Activated CD8-positive, alpha-beta memory T cell treated with anti-CD3 and anti-CD28 coated beads, Interleukin-2, amount 10 ng/mL, durations not matched to agents 7 days and 5 days (primary cell): ENCODE data around the gene SMARCC2. TPM values are rescaled to one million over a fixed set of nuclear protein-coding genes. Genes with fewer than 3 reads are reported as not detected.
"Not testable (repeated sequence)": the region's sequence is repeated elsewhere in the genome, so short reads cannot be mapped to it uniquely, and the experiment has no call there.

Experiments used
- ATAC-seq: fragments of 150-1000 bp; cut with Tn5 transposase; one replicate; pipeline ENCODE4 v1.10.0; 2021; ENCODE audit warnings: moderate library complexity
- CTCF ChIA-PET: fragments of 350-600 bp; sonication (Branson Sonifier 250); formaldehyde crosslinking; loops from one replicate; lab custom pipeline; 2021; ENCODE audit warnings: antibody characterized with exemption; lab: Charles Lee
- DNase-seq: peaks from one replicate; pipeline ENCODE4 v3.0.0-alpha.2; 2020
- H3K27ac Mint-ChIP-seq: one replicate; pipeline ENCODE4 v1.8.0; 2021; ENCODE audit warnings: mild to moderate bottlenecking, mixed read lengths
- H3K27me3 Mint-ChIP-seq: one replicate; pipeline ENCODE4 v1.8.0; 2021; ENCODE audit warnings: mixed read lengths
- H3K36me3 Mint-ChIP-seq: one replicate; pipeline ENCODE4 v1.8.0; 2021; ENCODE audit warnings: mild to moderate bottlenecking, mixed read lengths
- H3K4me1 Mint-ChIP-seq: one replicate; pipeline ENCODE4 v1.8.0; 2021; ENCODE audit warnings: mixed read lengths
- H3K4me3 Mint-ChIP-seq: one replicate; pipeline ENCODE4 v1.8.0; 2021; ENCODE audit warnings: mild to moderate bottlenecking, moderate library complexity, mixed read lengths
- H3K9me3 Mint-ChIP-seq: one replicate; pipeline ENCODE4 v1.8.0; 2022; ENCODE audit warnings: low read depth, mixed read lengths
- total RNA-seq, 2 experiments: library from RNA; stranded (reverse); gene quantifications; one replicate each; pipeline ENCODE4 v1.2.3, GENCODE V29; 2021

SMARCC2 gene
- total RNA-seq, 2 experiments from 2014 or later, result 147 to 150 TPM

DNA sequence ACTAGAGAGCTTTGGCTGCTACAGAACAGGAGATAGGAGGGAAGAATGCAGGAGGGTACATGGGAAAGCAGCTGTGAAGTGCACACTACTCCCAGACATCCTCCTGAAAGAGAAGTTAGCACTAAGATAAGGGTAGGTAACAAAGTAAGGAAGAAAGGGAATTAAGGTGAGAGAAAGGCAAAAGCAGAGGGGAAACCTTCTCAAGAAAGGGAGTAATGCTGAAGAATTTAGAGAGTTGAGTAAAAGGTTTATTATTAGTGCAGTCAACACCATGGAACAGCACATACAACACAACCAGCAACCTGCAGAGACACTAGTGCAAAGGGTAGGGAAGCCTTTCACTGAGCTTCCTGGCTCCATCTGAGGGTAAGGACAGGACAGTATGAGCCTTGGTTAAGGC lies 15.0 kb upstream of the SMARCC2 start:
- ATAC-seq, result no peak
- no peaks in the 10 kb centered on the region for H3K9me3 Mint-ChIP-seq
- H3K27ac Mint-ChIP-seq, result no peak overlapping the region
- H3K4me3 Mint-ChIP-seq, result no peak overlapping the region
- H3K4me1 Mint-ChIP-seq, result no peaks in the 10 kb centered on the region
- peaks cover 26% of the 10 kb centered on the region for H3K36me3 Mint-ChIP-seq
- no peaks in the 10 kb centered on the region for H3K27me3 Mint-ChIP-seq
- no peak for DNase-seq
- CTCF ChIA-PET, result interaction anchor here (1.5 kb wide), 1 partner anchor 12 kb away, joined by 4 read pairs; no protein-coding TSS in a partner anchor

DNA sequence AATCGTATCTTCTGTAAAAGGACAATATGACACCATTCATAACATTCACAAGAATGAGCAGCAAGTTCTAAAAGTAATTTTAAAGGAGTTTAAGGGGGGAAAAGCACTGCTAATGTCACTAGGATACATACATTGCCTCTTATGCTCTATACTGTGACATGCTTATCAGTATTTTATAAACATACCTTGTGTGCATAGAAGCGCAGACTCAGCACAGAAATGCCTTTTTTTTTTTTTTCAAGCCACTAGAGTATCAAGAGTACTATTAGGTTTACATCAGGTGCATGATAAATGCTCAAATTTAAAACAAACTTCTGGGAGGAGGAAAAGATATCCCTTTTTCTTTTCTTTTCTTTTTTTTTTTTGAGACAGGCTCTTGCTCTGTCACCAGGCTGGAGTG lies 13.6 kb upstream of the SMARCC2 start:
- Mint-ChIP-seq H3K36me3 (peaks cover 22% of the 10 kb centered on the region), H3K27ac (no peak overlapping the region), H3K4me1 (no peaks in the 10 kb centered on the region), H3K27me3 (no peaks in the 10 kb centered on the region), H3K4me3 (no peak overlapping the region), H3K9me3 (no peaks in the 10 kb centered on the region)
- no peak for DNase-seq
- no peak for ATAC-seq
- CTCF ChIA-PET, result interaction anchor here (1.5 to 2.3 kb wide), 2 partner anchors 14 to 85 kb away, joined by 4 to 14 read pairs; partner anchors contain the start of genes SMARCC2 and ZC3H10

DNA sequence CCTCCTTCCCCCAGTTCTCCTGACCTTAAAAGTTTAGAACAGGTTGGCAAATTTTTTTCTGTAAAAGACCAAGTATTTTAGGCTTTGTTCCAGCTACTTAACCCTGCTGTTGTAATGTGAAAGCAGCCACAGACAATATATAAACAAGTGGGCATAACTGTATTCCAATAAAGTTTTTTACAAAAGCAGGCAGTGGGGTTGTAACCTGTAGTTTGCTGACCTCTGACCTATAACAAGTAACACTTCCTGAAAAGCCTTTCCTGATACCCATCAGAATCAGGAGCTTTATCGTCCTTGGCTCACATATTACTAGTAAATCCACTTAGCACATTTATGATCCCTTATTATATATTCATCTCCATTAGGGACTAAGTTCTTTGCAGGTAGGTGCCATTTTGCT lies 13.1 kb upstream of the SMARCC2 start:
- ATAC-seq (no peak), DNase-seq (no peak)
- no peaks in the 10 kb centered on the region for H3K4me1 Mint-ChIP-seq
- H3K4me3 Mint-ChIP-seq, result no peak overlapping the region
- peaks cover 17% of the 10 kb centered on the region for H3K36me3 Mint-ChIP-seq
- no peaks in the 10 kb centered on the region for H3K27me3 Mint-ChIP-seq
- H3K27ac Mint-ChIP-seq, result no peak overlapping the region
- CTCF ChIA-PET, result interaction anchor here (1.4 to 2.3 kb wide), 3 partner anchors 13 to 262 kb away, joined by 4 to 14 read pairs (median 7); partner anchors contain the start of genes SMARCC2 and ZC3H10
- H3K9me3 Mint-ChIP-seq, result no peaks in the 10 kb centered on the region

DNA sequence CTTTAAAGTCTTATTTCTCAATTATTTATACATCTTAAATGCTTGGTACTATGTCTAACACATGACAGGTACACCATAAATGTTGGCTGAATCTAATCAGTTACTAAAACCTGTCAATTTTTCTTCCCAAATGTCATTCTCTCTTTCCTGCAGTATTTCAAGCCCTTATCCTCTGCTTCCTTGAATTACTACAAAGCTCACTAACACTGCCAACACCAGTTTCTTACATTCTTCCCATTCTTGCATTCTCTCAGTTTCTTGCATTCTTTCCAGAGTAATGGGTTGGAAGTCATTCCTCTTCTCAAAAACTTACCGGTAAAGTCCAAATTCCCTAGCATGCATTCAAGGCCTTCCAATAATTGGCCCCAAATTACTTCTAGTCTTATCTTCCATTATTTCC lies 9.6 kb upstream of the SMARCC2 start:
- DNase-seq (no peak), ATAC-seq (no peak)
- no peaks in the 10 kb centered on the region for H3K9me3 Mint-ChIP-seq
- CTCF ChIA-PET, result interaction anchor here (1.1 kb wide), 1 partner anchor 9 kb away, joined by 3 read pairs; the partner anchor contains the start of gene SMARCC2
- H3K27ac Mint-ChIP-seq, result no peak overlapping the region
- no peaks in the 10 kb centered on the region for H3K4me1 Mint-ChIP-seq
- no peaks in the 10 kb centered on the region for H3K36me3 Mint-ChIP-seq
- H3K4me3 Mint-ChIP-seq, result no peak overlapping the region
- H3K27me3 Mint-ChIP-seq, result no peaks in the 10 kb centered on the region

DNA sequence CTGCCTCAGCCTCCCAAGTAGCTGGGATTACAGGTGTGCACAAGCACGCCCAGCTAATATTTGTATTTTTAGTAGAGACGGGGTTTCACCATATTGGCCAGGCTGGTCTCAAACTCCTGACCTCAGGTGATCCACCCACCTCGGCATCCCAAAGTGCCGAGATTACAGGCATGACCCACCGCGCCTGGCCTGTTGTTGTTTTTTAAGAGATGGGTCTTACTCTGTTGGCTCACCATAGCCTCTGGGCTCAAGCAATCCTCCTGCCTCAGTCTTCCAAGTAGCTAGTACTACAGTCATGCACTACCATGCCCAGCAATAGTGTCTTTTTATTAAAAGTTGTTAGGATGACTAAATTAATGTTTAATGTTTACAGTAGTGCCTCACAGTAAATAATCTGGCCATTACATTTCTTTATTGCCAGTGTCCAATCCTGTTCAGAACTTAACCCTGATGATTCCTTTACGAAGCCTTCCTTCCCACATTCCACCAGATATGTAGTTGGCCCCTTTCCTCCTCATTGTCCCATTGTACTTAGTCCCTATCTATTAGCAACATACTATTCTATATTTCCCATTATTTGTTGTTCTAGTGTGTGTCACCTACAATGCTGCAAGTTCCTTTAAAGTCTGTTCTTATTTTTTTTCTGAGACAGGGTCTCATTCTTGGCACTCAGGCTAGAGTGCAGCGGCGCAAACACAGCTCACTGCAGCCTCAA lies 8.8 kb upstream of the SMARCC2 start:
- Mint-ChIP-seq H3K27ac (no peak overlapping the region), H3K4me1 (peaks cover 5% of the 10 kb centered on the region)

DNA sequence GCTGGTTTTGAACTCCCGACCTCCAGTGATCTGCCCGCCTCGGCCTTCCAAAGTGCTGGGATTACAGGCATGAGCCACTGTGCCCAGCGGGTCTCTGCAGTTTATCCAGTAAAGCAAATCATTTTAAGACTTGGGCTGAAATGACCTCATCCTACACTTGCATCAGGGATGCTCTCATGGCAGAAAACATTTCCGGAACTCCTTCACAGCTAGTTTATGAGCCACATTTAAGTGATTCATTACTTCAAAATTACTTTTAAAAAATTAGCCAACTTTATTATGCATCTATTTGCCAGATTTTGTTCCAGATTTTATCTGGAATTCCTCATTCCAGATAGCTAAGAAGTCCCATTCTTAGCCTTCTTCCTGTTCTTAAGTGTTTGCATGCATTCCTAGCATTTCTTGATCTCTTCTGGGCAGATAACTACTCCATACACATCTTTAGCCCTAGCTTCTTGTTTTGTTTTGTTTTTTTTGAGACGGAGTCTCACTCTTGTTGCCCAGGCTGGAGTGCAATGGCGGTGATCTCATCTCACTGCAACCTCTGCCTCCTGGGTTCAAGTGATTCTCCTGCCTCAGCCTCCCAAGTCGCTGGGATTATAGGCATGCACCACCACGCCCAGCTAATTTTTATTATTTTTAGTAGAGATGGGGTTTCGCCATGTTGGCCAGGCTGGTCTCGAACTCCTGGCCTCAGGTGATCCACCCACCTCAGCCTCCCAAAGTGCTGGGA lies 7.7 kb upstream of the SMARCC2 start:
- not testable (repeated sequence) for DNase-seq, H3K4me3 Mint-ChIP-seq, ATAC-seq, H3K27ac Mint-ChIP-seq, H3K9me3 Mint-ChIP-seq, H3K36me3 Mint-ChIP-seq, H3K27me3 Mint-ChIP-seq
- peaks cover 14% of the 10 kb centered on the region for H3K4me1 Mint-ChIP-seq
- CTCF ChIA-PET, result interaction anchor here (0.6 to 1.5 kb wide), 2 partner anchors 9 to 124 kb away, joined by 3 to 8 read pairs; no protein-coding TSS in a partner anchor

More for the DNA sequence above, 8.8 kb upstream of the SMARCC2 start:
- Mint-ChIP-seq H3K36me3 (no peaks in the 10 kb centered on the region), H3K9me3 (no peaks in the 10 kb centered on the region), H3K4me3 (no peak overlapping the region), H3K27me3 (no peaks in the 10 kb centered on the region)
- DNase-seq, result no peak
- ATAC-seq, result no peak
- CTCF ChIA-PET, result interaction anchor here (1.1 kb wide), 1 partner anchor 8 kb away, joined by 3 read pairs; the partner anchor contains the start of gene SMARCC2

DNA sequence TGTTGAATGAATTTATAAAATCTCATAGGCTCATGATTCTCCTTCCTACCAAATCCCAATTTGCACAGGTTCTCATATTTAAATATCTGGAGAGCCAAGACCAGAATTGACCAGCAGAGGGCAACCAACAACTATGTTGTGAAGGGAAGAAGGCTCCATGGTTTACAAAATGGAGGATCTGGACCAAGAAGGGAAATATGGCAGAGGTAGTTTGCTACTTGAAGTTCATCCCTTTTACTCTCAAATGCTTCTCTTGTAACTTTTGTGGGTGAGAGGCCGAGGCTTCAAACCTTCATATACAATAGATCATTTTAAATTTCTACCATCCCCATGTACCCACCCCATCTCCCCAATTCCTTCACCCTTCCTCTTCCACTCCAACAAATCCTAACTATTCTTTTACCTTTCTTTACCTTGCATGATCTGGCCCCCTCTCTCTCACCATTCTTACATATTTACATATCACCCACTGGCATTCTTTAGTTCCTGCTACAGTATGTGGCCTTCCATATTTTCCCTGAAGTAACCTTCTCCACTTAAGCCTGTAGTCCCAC lies 3.8 kb upstream of the SMARCC2 start:
- no peak overlapping the region for H3K4me3 Mint-ChIP-seq
- peaks cover 27% of the 10 kb centered on the region for H3K4me1 Mint-ChIP-seq
- CTCF ChIA-PET, result interaction anchor here (0.7 to 6.7 kb wide), 10 partner anchors 12 to 271 kb away, joined by 3 to 151 read pairs (median 6); partner anchors contain the start of genes ANKRD52, ESYT1, RNF41 and ZC3H10

DNA sequence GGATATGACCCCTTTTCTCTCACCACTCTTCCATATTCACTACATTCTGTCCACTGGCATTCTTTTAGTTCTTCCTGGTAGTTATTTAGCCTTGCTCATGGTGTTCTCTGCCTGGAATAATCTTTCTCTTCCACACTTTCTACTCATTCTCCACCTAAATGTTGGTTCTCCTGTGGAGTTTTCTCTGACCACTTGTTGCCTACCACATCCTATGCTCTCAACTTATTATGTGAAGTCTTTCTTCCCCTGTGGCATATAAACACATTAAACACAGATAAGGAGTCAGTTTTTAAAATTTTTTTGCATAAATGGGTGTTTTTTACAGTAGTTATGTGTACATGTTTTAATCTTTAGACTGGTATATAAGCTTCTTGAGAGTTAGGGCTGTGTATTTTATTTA lies 3.3 kb upstream of the SMARCC2 start:
- H3K36me3 Mint-ChIP-seq, result peaks cover 3% of the 10 kb centered on the region
- ATAC-seq, result no peak
- H3K27me3 Mint-ChIP-seq, result no peaks in the 10 kb centered on the region
- CTCF ChIA-PET, result interaction anchor here (0.7 to 6.7 kb wide), 12 partner anchors 13 to 274 kb away, joined by 3 to 151 read pairs (median 4); partner anchors contain the start of genes ANKRD52, ESYT1, RNF41 and ZC3H10
- DNase-seq, result no peak
- H3K4me1 Mint-ChIP-seq, result peaks cover 32% of the 10 kb centered on the region
- no peak overlapping the region for H3K27ac Mint-ChIP-seq
- H3K9me3 Mint-ChIP-seq, result no peaks in the 10 kb centered on the region
- no peak overlapping the region for H3K4me3 Mint-ChIP-seq

More for the DNA sequence above, 3.8 kb upstream of the SMARCC2 start:
- Mint-ChIP-seq H3K36me3 (peaks cover 3% of the 10 kb centered on the region), H3K27me3 (no peaks in the 10 kb centered on the region), H3K27ac (peak overlapping the region; percentile 67), H3K9me3 (no peaks in the 10 kb centered on the region)
- ATAC-seq (no peak), DNase-seq (peak; percentile 89)

DNA sequence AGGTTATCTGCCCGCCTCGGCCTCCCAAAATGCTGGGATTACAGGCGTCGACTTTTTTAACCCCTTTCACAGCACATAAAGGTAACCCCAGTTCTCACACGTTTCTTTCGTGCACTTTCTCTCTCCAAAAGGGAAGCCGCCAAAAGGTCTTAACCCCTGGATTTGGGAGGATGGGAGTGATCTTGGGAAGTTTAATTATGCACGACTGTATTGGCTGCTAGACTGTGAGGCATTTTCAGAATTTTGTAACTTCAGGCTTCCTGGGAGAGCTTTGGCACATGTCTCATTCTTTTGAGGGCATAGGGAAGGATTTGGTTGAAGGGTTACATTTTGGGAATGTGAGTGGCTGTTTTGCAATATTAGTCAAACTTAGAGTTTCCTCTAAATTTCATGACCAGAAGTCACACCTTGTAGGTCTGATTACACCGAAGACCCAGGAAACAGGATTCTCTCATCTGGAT lies 1.4 kb upstream of the SMARCC2 start:
- peak overlapping the region; percentile 95 for H3K4me3 Mint-ChIP-seq
- CTCF ChIA-PET, result interaction anchor here (1.0 to 6.7 kb wide), 16 partner anchors 23 to 313 kb away, joined by 3 to 154 read pairs (median 14); partner anchors contain the start of genes ANKRD52, CNPY2, COQ10A and ESYT1
- peaks cover 46% of the 10 kb centered on the region for H3K4me1 Mint-ChIP-seq
- ATAC-seq (no peak), DNase-seq (no peak)
- H3K27me3 Mint-ChIP-seq, result no peaks in the 10 kb centered on the region
- no peaks in the 10 kb centered on the region for H3K9me3 Mint-ChIP-seq
- H3K27ac Mint-ChIP-seq, result peak overlapping the region; percentile 97
- peaks cover 13% of the 10 kb centered on the region for H3K36me3 Mint-ChIP-seq

DNA sequence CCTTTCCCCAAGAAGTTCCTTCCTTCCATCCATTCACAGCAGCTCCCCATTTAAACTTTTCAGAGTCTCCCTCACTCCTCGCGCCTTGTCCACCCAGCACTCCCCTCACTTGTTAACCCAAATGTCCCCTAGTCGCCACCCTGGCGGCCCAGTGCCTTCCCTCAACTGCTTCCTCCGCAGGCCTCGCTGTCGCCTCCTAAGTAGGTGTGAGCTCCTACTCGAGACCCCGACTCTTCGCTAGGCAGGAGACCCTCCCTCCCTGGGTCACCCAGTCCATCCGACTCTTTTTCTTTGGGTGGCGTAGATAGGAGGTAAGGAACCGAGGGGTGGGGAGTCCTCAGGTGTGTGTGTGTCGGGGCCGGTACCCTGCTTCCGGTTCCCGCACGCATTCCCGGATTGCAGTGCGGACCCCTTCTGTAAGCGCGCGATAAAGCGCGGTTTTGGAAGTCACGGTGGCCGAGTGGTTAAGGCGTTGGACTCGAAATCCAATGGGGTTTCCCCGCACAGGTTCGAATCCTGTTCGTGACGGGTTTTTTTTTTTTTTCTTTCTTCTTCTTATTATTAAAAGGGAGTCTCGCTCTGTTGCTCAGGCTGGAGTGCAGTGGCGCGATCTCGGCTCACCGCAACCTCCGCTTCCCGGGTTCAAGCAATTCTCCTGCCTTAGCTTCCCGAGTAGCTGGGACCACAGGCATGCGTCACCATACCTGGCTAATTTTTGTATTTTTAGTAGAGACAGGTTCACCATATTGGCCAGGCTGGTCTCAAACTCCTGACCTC lies 823 bp upstream of the SMARCC2 start:
- Mint-ChIP-seq H3K36me3 (peaks cover 14% of the 10 kb centered on the region), H3K27ac (peak overlapping the region; percentile 97), H3K27me3 (no peaks in the 10 kb centered on the region), H3K4me1 (peaks cover 46% of the 10 kb centered on the region), H3K9me3 (no peaks in the 10 kb centered on the region), H3K4me3 (peak overlapping the region; percentile 95)
- DNase-seq (peak; percentile 88), ATAC-seq (peak; percentile 48)
- CTCF ChIA-PET, result interaction anchor here (0.6 to 6.7 kb wide), 53 partner anchors 8 to 1024 kb away, joined by 3 to 154 read pairs (median 6); partner anchors contain the start of genes ANKRD52, APOF, CNPY2 and COQ10A

DNA sequence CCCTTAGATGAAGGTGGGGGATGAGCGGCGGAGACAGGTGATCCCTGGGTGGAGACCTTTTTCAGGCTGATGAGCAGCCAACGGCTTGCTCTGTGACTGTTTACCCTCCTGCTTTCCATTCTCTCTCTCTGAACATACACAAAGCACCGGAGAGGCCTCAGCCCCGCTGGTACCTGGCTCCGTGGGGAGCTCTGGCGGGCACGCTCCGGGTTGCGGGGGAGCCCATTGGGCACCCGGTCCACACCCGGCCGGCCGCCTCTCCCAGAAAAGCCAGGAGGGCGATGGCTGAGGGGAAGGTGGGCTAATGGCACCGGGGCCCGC lies 545 bp downstream of the SMARCC2 start:
- H3K4me1 Mint-ChIP-seq, result peaks cover 46% of the 10 kb centered on the region
- peak overlapping the region; percentile 86 for H3K4me3 Mint-ChIP-seq
- no peak for DNase-seq
- H3K27ac Mint-ChIP-seq, result peak overlapping the region; percentile 85
- H3K36me3 Mint-ChIP-seq, result peaks cover 25% of the 10 kb centered on the region
- CTCF ChIA-PET, result interaction anchor here (0.5 to 6.7 kb wide), 39 partner anchors 9 to 450 kb away, joined by 3 to 154 read pairs (median 10); partner anchors contain the start of genes ANKRD52, CNPY2, COQ10A and ESYT1
- H3K9me3 Mint-ChIP-seq, result no peaks in the 10 kb centered on the region
- no peaks in the 10 kb centered on the region for H3K27me3 Mint-ChIP-seq
- peak; percentile 6 for ATAC-seq

DNA sequence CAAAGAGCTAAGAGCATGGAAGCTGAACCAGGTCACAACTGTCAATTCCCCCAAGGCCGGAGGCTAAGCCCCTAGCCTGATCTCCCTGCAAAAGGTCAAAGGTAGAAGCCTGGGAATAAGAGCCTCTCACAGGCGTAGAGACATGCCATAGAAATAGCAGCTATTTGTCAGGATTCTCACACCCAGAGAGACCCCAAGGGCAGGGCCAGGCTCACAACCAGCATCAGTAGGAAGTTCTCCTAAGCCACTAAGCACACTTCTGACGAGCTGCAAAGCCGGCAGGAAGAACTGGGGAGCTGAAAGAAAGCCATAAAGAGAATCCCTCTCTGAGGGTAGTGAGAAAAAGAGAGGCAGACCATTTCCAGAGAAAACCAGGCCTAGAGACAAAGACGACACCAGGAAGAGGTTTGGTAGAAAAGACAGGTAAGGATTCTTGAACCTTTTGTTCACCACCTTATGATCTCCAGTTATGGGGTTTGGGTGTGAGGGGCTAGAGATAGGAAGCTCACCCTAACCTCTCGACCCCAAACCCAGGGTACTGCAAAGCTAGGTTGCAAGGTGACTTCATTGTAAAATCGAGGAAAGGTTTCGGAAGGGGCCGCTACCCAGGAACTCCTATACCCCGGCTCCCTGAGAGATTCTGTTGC lies 1.0 kb downstream of the SMARCC2 start:
- Mint-ChIP-seq H3K4me3 (peak overlapping the region; percentile 86), H3K9me3 (no peaks in the 10 kb centered on the region), H3K36me3 (peaks cover 26% of the 10 kb centered on the region), H3K27ac (peak overlapping the region; percentile 85), H3K4me1 (peaks cover 43% of the 10 kb centered on the region), H3K27me3 (no peaks in the 10 kb centered on the region)
- CTCF ChIA-PET, result interaction anchor here (0.5 to 6.7 kb wide), 32 partner anchors 8 to 450 kb away, joined by 3 to 154 read pairs (median 10); partner anchors contain the start of genes ANKRD52, COQ10A, ESYT1 and MYL6
- DNase-seq (no peak), ATAC-seq (no peak)
